Activated CD4-positive, alpha-beta T cell treated with anti-CD3 and anti-CD28 coated beads, Interleukin-2, amount 50 U/mL, for 24 hours (primary cell): ENCODE results near the gene CCDC57.

Source experiments
- DNase-seq, 2 donors: peaks; one replicate each; pipeline ENCODE4 v3.0.0-alpha.2; 2020; ENCODE audit warnings: low read depth in 1 of 2, low spot score in 1 of 2

The CCDC57 gene

GRCh38 chr17:82096709-82097183 is 115.9 kb downstream of the CCDC57 start:
- DNase-seq: no peak

- no peak for DNase-seq
These were observed 116.6 kb downstream of the CCDC57 start for GRCh38 chr17:82095777-82096708.

- no peak for DNase-seq
These were observed 117.5 kb downstream of the CCDC57 start for GRCh38 chr17:82094931-82095776.

- no peak for DNase-seq
These were observed 119.5 kb downstream of the CCDC57 start for GRCh38 chr17:82092995-82093751.

GRCh38 chr17:82092628-82092994 is 120.0 kb downstream of the CCDC57 start:
- no peak for DNase-seq

GRCh38 chr17:82092094-82092586 is 120.5 kb downstream of the CCDC57 start:
- no peak for DNase-seq

GRCh38 chr17:82091264-82092066 is 121.2 kb downstream of the CCDC57 start:
- no peak for DNase-seq

- DNase-seq: no peak
These were observed 121.9 kb downstream of the CCDC57 start for GRCh38 chr17:82090549-82091263.

GRCh38 chr17:82089723-82090548 is 122.7 kb downstream of the CCDC57 start:
- DNase-seq: no peak

GRCh38 chr17:82088838-82089722 is 123.6 kb downstream of the CCDC57 start:
- DNase-seq: no peak

GRCh38 chr17:82087961-82088837 is 124.4 kb downstream of the CCDC57 start:
- DNase-seq: no peak

- DNase-seq: no peak
These were observed 125.4 kb downstream of the CCDC57 start for GRCh38 chr17:82086941-82087906.

GRCh38 chr17:82085931-82086764 is 126.5 kb downstream of the CCDC57 start:
- DNase-seq: no peak

GRCh38 chr17:82085031-82085861 is 127.4 kb downstream of the CCDC57 start:
- DNase-seq: no peak
